Activated T-helper 1 cell treated with anti-CD3 and anti-CD28 coated beads, Interleukin-12 subunit alpha, Interleukin-12 subunit beta, Interleukin-2, Interleukin-4 antibody, amounts not matched to agents 30 ng/mL and 10 ng/mL and 1 ng/mL, durations not matched to agents 14 hours and 24 hours and 36 hours (primary cell): Measurements from ENCODE around the gene SAMD4A. TPM values are rescaled to one million over a fixed set of nuclear protein-coding genes. Genes with fewer than 3 reads are reported as not detected.

Experiments
- DNase-seq: peaks from one replicate; pipeline ENCODE4 v3.0.0; 2021; ENCODE audit warnings: low spot score
- H3K27ac Mint-ChIP-seq: one replicate; pipeline ENCODE4 v1.8.0; 2021; ENCODE audit warnings: mild to moderate bottlenecking, mixed read lengths
- H3K27me3 Mint-ChIP-seq: one replicate; pipeline ENCODE4 v1.8.0; 2022; ENCODE audit warnings: mild to moderate bottlenecking, moderate library complexity, mixed read lengths; ENCODE audit not compliant: insufficient read depth
- H3K36me3 Mint-ChIP-seq: one replicate; pipeline ENCODE4 v1.8.0; 2021; ENCODE audit warnings: low read depth, mixed read lengths
- H3K4me1 Mint-ChIP-seq: one replicate; pipeline ENCODE4 v1.8.0; 2021; ENCODE audit warnings: low read depth, mixed read lengths
- H3K4me3 Mint-ChIP-seq: one replicate; pipeline ENCODE4 v1.8.0; 2021; ENCODE audit warnings: mild to moderate bottlenecking, moderate library complexity, mixed read lengths
- H3K9me3 Mint-ChIP-seq: one replicate; pipeline ENCODE4 v1.8.0; 2021; ENCODE audit warnings: mixed read lengths
- intact Hi-C: fragments of 100-400 bp; cut with micrococcal nuclease; formaldehyde crosslinking; loops from one replicate; pipeline ENCODE4 v1.15.1; 2024
- total RNA-seq: library from RNA; stranded (reverse); gene quantifications from 2 replicates; pipeline ENCODE4 v1.2.3, GENCODE V29; 2022

SAMD4A gene
- total RNA-seq, 1 donor from 2014 or later = 1.8 TPM

- no peak for DNase-seq
- intact Hi-C loops = no loop called here
- Mint-ChIP-seq H3K27me3 (peaks cover 31% of the 10 kb centered on the region), H3K4me1 (no peaks in the 10 kb centered on the region), H3K36me3 (no peaks in the 10 kb centered on the region), H3K27ac (no peak overlapping the region), H3K4me3 (no peak overlapping the region), H3K9me3 (no peaks in the 10 kb centered on the region)
Observed at GRCh38 chr14:54716862-54717261, 149.9 kb downstream of the SAMD4A start.

- no peak overlapping the region for H3K4me3 Mint-ChIP-seq
- no peak overlapping the region for H3K27ac Mint-ChIP-seq
- H3K4me1 Mint-ChIP-seq = no peaks in the 10 kb centered on the region
- peaks cover 31% of the 10 kb centered on the region for H3K27me3 Mint-ChIP-seq
- H3K9me3 Mint-ChIP-seq = no peaks in the 10 kb centered on the region
- H3K36me3 Mint-ChIP-seq = no peaks in the 10 kb centered on the region
- DNase-seq = no peak
- intact Hi-C loops = no loop called here
Observed at GRCh38 chr14:54718046-54718445, 151.1 kb downstream of the SAMD4A start.

- H3K9me3 Mint-ChIP-seq = no peaks in the 10 kb centered on the region
- H3K27ac Mint-ChIP-seq = no peak overlapping the region
- no peak for DNase-seq
- intact Hi-C loops = no loop called here
- no peaks in the 10 kb centered on the region for H3K36me3 Mint-ChIP-seq
- H3K4me1 Mint-ChIP-seq = no peaks in the 10 kb centered on the region
- H3K27me3 Mint-ChIP-seq = peaks cover 33% of the 10 kb centered on the region
- H3K4me3 Mint-ChIP-seq = no peak overlapping the region
Observed at GRCh38 chr14:54719406-54719805, 152.5 kb downstream of the SAMD4A start.

- Mint-ChIP-seq H3K36me3 (no peaks in the 10 kb centered on the region), H3K4me3 (no peak overlapping the region), H3K27ac (no peak overlapping the region), H3K27me3 (peaks cover 47% of the 10 kb centered on the region), H3K4me1 (no peaks in the 10 kb centered on the region), H3K9me3 (no peaks in the 10 kb centered on the region)
- intact Hi-C loops = no loop called here
- no peak for DNase-seq
Observed at GRCh38 chr14:54722791-54723432, 156.0 kb downstream of the SAMD4A start.

- Mint-ChIP-seq H3K4me3 (no peak overlapping the region), H3K9me3 (no peaks in the 10 kb centered on the region), H3K4me1 (peaks cover 7% of the 10 kb centered on the region), H3K27ac (no peak overlapping the region), H3K27me3 (peaks cover 51% of the 10 kb centered on the region), H3K36me3 (no peaks in the 10 kb centered on the region)
- no peak for DNase-seq
- intact Hi-C loops = no loop called here
Observed at GRCh38 chr14:54724123-54724522, 157.2 kb downstream of the SAMD4A start.

GRCh38 chr14:54724676-54725325, 157.9 kb downstream of the SAMD4A start:
- H3K36me3 Mint-ChIP-seq = no peaks in the 10 kb centered on the region
- DNase-seq = no peak
- no peak overlapping the region for H3K4me3 Mint-ChIP-seq
- peaks cover 14% of the 10 kb centered on the region for H3K4me1 Mint-ChIP-seq
- intact Hi-C loops = no loop called here
- no peak overlapping the region for H3K27ac Mint-ChIP-seq
- H3K9me3 Mint-ChIP-seq = no peaks in the 10 kb centered on the region
- peaks cover 50% of the 10 kb centered on the region for H3K27me3 Mint-ChIP-seq

GRCh38 chr14:54725998-54726397, 159.1 kb downstream of the SAMD4A start:
- H3K27me3 Mint-ChIP-seq = peaks cover 41% of the 10 kb centered on the region
- no peaks in the 10 kb centered on the region for H3K9me3 Mint-ChIP-seq
- no peaks in the 10 kb centered on the region for H3K36me3 Mint-ChIP-seq
- H3K27ac Mint-ChIP-seq = no peak overlapping the region
- H3K4me1 Mint-ChIP-seq = peaks cover 26% of the 10 kb centered on the region
- intact Hi-C loops = no loop called here
- no peak for DNase-seq
- H3K4me3 Mint-ChIP-seq = no peak overlapping the region

- Mint-ChIP-seq H3K27me3 (peaks cover 42% of the 10 kb centered on the region), H3K4me3 (no peak overlapping the region), H3K27ac (no peak overlapping the region), H3K9me3 (no peaks in the 10 kb centered on the region), H3K4me1 (peaks cover 27% of the 10 kb centered on the region), H3K36me3 (no peaks in the 10 kb centered on the region)
- no peak for DNase-seq
- intact Hi-C loops = loop anchor here (2.0 kb wide), 2 partner anchors 13 to 15 kb away; no protein-coding TSS in a partner anchor
Observed at GRCh38 chr14:54727929-54728328, 161.0 kb downstream of the SAMD4A start.

GRCh38 chr14:54728700-54729527, 162.0 kb downstream of the SAMD4A start:
- H3K36me3 Mint-ChIP-seq = no peaks in the 10 kb centered on the region
- no peaks in the 10 kb centered on the region for H3K9me3 Mint-ChIP-seq
- intact Hi-C loops = loop anchor here (2.0 kb wide), 2 partner anchors 14 kb away; no protein-coding TSS in a partner anchor
- H3K27me3 Mint-ChIP-seq = peaks cover 46% of the 10 kb centered on the region
- peaks cover 33% of the 10 kb centered on the region for H3K4me1 Mint-ChIP-seq
- no peak overlapping the region for H3K4me3 Mint-ChIP-seq
- no peak for DNase-seq
- no peak overlapping the region for H3K27ac Mint-ChIP-seq

GRCh38 chr14:54730156-54730961, 163.4 kb downstream of the SAMD4A start:
- Mint-ChIP-seq H3K27ac (peak overlapping the region; percentile 56), H3K9me3 (no peaks in the 10 kb centered on the region), H3K4me1 (peaks cover 36% of the 10 kb centered on the region), H3K36me3 (no peaks in the 10 kb centered on the region), H3K4me3 (peak overlapping the region; percentile 28), H3K27me3 (peaks cover 40% of the 10 kb centered on the region)
- intact Hi-C loops = loop anchor here (1.0 to 5.0 kb wide), 10 partner anchors 8 to 290 kb away; partner anchors contain the start of genes CGRRF1 and CNIH1
- DNase-seq = peak; percentile 48

- DNase-seq = no peak
- Mint-ChIP-seq H3K36me3 (no peaks in the 10 kb centered on the region), H3K27me3 (peaks cover 26% of the 10 kb centered on the region), H3K27ac (no peak overlapping the region), H3K4me3 (no peak overlapping the region), H3K4me1 (peaks cover 46% of the 10 kb centered on the region), H3K9me3 (no peaks in the 10 kb centered on the region)
- intact Hi-C loops = loop anchor here (5.0 kb wide), 1 partner anchor 48 kb away; no protein-coding TSS in a partner anchor
Observed at GRCh38 chr14:54734966-54735365, 168.0 kb downstream of the SAMD4A start.

GRCh38 chr14:54735424-54735823, 168.5 kb downstream of the SAMD4A start:
- no peaks in the 10 kb centered on the region for H3K9me3 Mint-ChIP-seq
- DNase-seq = no peak
- H3K27me3 Mint-ChIP-seq = peaks cover 27% of the 10 kb centered on the region
- intact Hi-C loops = no loop called here
- no peak overlapping the region for H3K4me3 Mint-ChIP-seq
- H3K36me3 Mint-ChIP-seq = no peaks in the 10 kb centered on the region
- H3K4me1 Mint-ChIP-seq = peaks cover 42% of the 10 kb centered on the region
- no peak overlapping the region for H3K27ac Mint-ChIP-seq
